ENCODE measurements around the gene AFF3.

GRCh38 chr2:99682275-99683060, 459.9 kb downstream of the AFF3 start:
- no peak for TF ChIP-seq POLR2A (IDR thresholded peaks at IDR 0.05)
- no peak for TF ChIP-seq CTCF (IDR thresholded peaks at IDR 0.05)
- no peak for TF ChIP-seq POLR2AphosphoS5 (IDR thresholded peaks at IDR 0.05)
- no peak for TF ChIP-seq EP300 (IDR thresholded peaks at IDR 0.05)
